ENCODE data around the gene SVOP.
A peak's percentile ranks its signal among the peaks of the same experiment; 100 is the strongest.
"Not testable (repeated sequence)": the region's sequence is repeated elsewhere in the genome, so short reads cannot be mapped to it uniquely, and the experiment has no call there.

The SVOP gene

DNA sequence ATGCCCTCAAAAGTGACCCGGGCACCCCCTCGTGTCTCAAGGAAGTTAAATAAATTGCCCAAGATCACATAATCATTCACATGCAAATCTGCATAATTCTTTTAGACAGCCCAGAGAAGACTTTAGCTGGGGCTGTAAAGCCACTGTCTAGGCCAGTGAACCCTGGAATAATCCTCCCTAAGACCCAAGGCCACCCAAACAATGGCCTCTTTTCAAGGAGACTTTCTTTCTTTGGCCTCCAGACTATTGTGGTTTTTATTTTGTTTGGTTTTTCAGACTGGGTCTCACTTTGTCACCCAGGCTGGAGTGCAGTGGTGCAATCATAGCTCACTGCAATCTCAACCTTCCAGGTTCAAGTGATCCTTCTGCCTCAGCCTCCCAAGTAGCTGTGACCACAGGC lies 10.6 kb downstream of the SVOP start:
- Mint-ChIP-seq H3K9me3 (no peaks in the 10 kb centered on the region), H3K36me3 (ENCODE audit: low read depth) (no peaks in the 10 kb centered on the region)
- TF ChIP-seq, protein P1, sequence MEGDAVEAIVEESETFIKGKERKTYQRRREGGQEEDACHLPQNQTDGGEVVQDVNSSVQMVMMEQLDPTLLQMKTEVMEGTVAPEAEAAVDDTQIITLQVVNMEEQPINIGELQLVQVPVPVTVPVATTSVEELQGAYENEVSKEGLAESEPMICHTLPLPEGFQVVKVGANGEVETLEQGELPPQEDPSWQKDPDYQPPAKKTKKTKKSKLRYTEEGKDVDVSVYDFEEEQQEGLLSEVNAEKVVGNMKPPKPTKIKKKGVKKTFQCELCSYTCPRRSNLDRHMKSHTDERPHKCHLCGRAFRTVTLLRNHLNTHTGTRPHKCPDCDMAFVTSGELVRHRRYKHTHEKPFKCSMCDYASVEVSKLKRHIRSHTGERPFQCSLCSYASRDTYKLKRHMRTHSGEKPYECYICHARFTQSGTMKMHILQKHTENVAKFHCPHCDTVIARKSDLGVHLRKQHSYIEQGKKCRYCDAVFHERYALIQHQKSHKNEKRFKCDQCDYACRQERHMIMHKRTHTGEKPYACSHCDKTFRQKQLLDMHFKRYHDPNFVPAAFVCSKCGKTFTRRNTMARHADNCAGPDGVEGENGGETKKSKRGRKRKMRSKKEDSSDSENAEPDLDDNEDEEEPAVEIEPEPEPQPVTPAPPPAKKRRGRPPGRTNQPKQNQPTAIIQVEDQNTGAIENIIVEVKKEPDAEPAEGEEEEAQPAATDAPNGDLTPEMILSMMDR (IDR thresholded peaks at IDR 0.05) = no peak

DNA sequence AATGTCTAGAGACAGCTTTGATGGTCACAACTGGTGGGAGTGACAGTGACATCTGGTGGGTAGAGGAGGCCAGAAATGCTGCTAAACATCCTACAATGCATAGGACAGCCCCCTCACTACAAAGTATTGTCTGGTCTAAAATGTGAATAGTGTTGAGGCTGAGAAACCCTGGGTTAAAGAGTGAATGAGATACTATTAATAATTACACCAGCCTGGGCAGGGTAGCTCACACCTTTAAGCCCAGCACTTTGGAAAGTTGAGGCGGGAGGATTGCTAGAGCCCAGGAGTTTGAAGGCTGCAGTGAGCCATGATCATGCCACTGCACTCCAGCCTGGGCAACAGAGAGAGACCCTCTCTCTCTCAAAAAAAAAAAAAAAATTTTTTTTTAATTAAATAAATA lies 11.1 kb downstream of the SVOP start:
- H3K36me3 Mint-ChIP-seq (ENCODE audit: low read depth) = no peaks in the 10 kb centered on the region
- H3K27ac Mint-ChIP-seq = no peak overlapping the region
- H3K27me3 Mint-ChIP-seq (ENCODE audit: low read depth, poor library complexity) = peaks cover 55% of the 10 kb centered on the region
- H3K9me3 Mint-ChIP-seq = no peaks in the 10 kb centered on the region
- H3K4me3 Mint-ChIP-seq = no peak overlapping the region
- peaks cover 4% of the 10 kb centered on the region for H3K4me1 Mint-ChIP-seq
- no peak for DNase-seq
- TF ChIP-seq, protein P1 (IDR thresholded peaks at IDR 0.05) = no peak

More for the DNA sequence above, 10.6 kb downstream of the SVOP start:
- peaks cover 53% of the 10 kb centered on the region for H3K27me3 Mint-ChIP-seq (ENCODE audit: low read depth, poor library complexity)
- H3K4me1 Mint-ChIP-seq = peaks cover 8% of the 10 kb centered on the region
- no peak overlapping the region for H3K4me3 Mint-ChIP-seq
- no peak overlapping the region for H3K27ac Mint-ChIP-seq
- no peak for DNase-seq

DNA sequence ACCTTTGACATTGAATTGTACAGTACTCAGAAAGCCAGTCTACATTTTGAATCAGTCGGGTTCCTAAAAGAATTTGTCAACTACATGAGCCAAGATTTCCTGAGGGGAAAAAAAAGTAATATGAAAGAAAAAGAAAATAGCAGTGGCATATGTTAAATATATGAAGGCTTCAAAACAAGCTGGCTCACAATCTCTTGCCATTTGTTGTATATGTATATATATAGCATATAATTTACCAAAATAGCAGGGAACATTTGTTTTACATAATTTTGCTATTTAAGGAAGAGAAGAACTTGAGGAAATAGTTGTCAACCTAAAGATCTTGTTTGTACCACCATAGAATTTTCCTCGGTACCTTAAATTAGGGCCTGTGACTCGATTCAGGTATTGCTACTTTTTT lies 16.9 kb downstream of the SVOP start:
- TF ChIP-seq, protein P1 (IDR thresholded peaks at IDR 0.05) = no peak
- Mint-ChIP-seq H3K4me1 (peaks cover 4% of the 10 kb centered on the region), H3K27me3 (ENCODE audit: low read depth, poor library complexity) (peaks cover 25% of the 10 kb centered on the region), H3K4me3 (no peak overlapping the region), H3K36me3 (ENCODE audit: low read depth) (no peaks in the 10 kb centered on the region), H3K9me3 (no peaks in the 10 kb centered on the region), H3K27ac (no peak overlapping the region)
- no peak for DNase-seq

DNA sequence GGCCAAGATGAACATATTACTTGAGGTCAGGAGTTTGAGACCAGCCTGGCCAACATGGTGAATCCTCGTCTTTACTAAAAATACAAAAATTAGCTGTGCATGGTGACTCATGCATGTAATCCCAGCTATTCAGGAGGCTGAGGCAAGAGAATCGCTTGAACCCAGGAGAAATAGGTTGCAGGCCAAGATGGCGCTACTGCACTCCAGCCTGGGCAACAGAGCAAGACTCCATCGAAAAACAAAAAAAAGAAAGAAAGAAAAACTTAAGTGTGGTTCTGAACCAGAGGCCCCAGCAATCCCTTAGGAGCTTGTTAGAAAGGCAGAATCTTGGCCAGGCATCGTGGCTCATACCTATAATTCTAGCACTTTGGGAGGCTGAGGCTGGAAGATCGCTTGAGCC lies 24.5 kb downstream of the SVOP start:
- Mint-ChIP-seq H3K9me3 (peaks cover 24% of the 10 kb centered on the region), H3K27ac (peak overlapping the region; percentile 77), H3K4me3 (peak overlapping the region; percentile 36), H3K4me1 (peaks cover 18% of the 10 kb centered on the region), H3K27me3 (ENCODE audit: low read depth, poor library complexity) (peaks cover 11% of the 10 kb centered on the region), H3K36me3 (ENCODE audit: low read depth) (peaks cover 10% of the 10 kb centered on the region)
- TF ChIP-seq, protein P1 (IDR thresholded peaks at IDR 0.05) = no peak
- no peak for DNase-seq

DNA sequence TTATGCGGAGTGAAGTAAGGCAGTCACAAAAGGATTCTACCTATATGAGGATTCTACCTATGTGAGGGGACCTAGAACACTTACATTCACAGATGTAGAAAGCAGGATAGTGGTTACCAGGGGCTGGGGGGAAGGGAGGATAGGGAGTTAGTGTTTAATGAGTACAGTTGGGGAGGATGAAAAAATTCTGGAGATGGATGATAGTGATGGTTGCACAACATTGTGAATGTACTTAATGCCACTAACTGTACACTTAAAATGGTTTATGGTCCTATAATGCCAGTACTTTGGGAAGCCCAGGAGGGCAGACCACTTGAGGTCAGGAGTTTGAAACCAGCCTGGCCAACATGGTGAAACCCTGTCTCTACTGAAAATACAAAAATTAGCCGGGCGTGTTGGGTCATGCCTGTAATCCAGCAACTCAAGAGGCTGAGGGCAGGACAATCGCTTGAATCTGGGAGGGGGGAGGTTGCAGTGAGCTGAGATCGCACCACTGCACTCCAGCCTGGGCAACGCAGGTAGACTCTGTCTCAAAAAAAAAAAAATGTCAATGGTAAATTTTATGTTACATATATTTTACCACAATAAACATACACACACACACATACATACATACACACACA lies 25.4 kb downstream of the SVOP start:
- TF ChIP-seq, protein P1 (IDR thresholded peaks at IDR 0.05) = no peak
- Mint-ChIP-seq H3K27ac (no peak overlapping the region), H3K9me3 (peaks cover 24% of the 10 kb centered on the region), H3K4me1 (peaks cover 18% of the 10 kb centered on the region), H3K4me3 (no peak overlapping the region), H3K36me3 (ENCODE audit: low read depth) (peaks cover 10% of the 10 kb centered on the region), H3K27me3 (ENCODE audit: low read depth, poor library complexity) (peaks cover 11% of the 10 kb centered on the region)
- DNase-seq = no peak

DNA sequence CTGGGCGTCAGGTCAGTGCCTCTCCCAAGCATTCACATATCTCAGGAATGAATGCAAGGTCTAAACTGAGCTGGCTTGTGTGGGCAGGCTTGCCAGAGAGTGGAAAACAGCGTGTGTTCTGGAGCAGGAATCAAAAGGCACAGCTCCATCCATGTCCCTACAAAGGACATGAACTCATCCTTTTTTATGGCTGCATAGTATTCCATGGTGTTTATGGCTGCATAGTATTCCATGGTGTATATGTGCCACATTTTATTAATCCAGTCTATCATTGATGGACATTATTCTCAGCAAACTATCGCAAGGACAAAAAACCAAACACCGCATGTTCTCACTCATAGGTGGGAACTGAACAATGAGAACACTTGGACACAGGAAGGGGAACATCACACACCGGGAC lies 30.8 kb downstream of the SVOP start:
- not testable (repeated sequence) for H3K9me3 Mint-ChIP-seq; H3K27ac Mint-ChIP-seq; H3K36me3 Mint-ChIP-seq (ENCODE audit: low read depth)

More for the DNA sequence above, 30.8 kb downstream of the SVOP start:
- not testable (repeated sequence) for H3K4me1 Mint-ChIP-seq, H3K4me3 Mint-ChIP-seq, DNase-seq
- H3K27me3 Mint-ChIP-seq (ENCODE audit: low read depth, poor library complexity) = peaks cover 33% of the 10 kb centered on the region

Measured in nephron progenitor cell (in vitro differentiated cells).